Peyer's patch (tissue), 4 donors: Measurements from ENCODE around the gene ZDHHC11.
"Not testable (repeated sequence)": the region's sequence is repeated elsewhere in the genome, so short reads cannot be mapped to it uniquely, and the experiment has no call there.

Experiments
- POLR2A ChIP-seq, 2 donors: fragments of 450-650 bp; IDR thresholded peaks; one replicate each; pipeline ENCODE4 v1.5.1; 2017; ENCODE audit warnings: antibody characterized with exemption in 2 of 2, mild to moderate bottlenecking in 2 of 2, moderate library complexity in 2 of 2
- TF ChIP-seq, protein P1 (sequence below), 6 experiments: fragments of 450-650 bp in 4 of 6; fragments of 200-600 bp in 2 of 6; sonication (generic) in 1 of 6; IDR thresholded peaks; one replicate each; pipeline ENCODE4 v1.5.1; 2017 to 2019; ENCODE audit warnings: antibody characterized with exemption in 6 of 6, mild to moderate bottlenecking in 3 of 6, moderate library complexity in 1 of 6

DNA sequence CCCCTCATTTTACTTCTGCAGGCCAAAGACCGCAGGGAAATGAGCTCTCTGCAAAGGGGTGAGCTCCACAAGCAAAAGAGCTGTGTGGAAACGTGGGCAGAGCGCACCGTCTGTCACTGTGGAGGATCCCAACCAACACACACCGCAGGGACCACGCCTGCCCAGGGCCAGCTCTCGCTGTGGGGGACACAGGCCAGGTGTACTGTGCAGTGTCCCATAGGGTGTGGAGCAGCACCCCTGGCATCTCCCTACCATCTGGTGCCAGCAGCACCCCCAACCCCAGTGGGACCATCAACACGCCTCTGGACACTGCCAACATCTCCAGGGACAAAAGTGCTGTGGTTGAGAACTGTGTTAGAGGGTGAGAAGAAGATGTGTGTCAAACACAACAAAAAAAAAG lies 27.9 kb upstream of the ZDHHC11 start:
- TF ChIP-seq, protein P1, sequence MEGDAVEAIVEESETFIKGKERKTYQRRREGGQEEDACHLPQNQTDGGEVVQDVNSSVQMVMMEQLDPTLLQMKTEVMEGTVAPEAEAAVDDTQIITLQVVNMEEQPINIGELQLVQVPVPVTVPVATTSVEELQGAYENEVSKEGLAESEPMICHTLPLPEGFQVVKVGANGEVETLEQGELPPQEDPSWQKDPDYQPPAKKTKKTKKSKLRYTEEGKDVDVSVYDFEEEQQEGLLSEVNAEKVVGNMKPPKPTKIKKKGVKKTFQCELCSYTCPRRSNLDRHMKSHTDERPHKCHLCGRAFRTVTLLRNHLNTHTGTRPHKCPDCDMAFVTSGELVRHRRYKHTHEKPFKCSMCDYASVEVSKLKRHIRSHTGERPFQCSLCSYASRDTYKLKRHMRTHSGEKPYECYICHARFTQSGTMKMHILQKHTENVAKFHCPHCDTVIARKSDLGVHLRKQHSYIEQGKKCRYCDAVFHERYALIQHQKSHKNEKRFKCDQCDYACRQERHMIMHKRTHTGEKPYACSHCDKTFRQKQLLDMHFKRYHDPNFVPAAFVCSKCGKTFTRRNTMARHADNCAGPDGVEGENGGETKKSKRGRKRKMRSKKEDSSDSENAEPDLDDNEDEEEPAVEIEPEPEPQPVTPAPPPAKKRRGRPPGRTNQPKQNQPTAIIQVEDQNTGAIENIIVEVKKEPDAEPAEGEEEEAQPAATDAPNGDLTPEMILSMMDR (IDR thresholded peaks at IDR 0.05), result not testable (repeated sequence)
- not testable (repeated sequence) for TF ChIP-seq POLR2A (IDR thresholded peaks at IDR 0.05)
